Neuronal stem cell (in vitro differentiated cells): ENCODE results near the gene AKAP8L. TPM values are rescaled to one million over a fixed set of nuclear protein-coding genes. Genes with fewer than 3 reads are reported as not detected.

Experiments used
- DNase-seq: peaks from one replicate; pipeline ENCODE4 v3.0.0-alpha.2; 2013; ENCODE audit warnings: low spot score
- H2AFZ ChIP-seq: one replicate; pipeline ENCODE4 v1.6.1; 2013; ENCODE audit warnings: mild to moderate bottlenecking, low read length, inconsistent platforms
- H2AK5ac ChIP-seq: 2 replicates; pipeline ENCODE4 v1.6.1; 2013; ENCODE audit warnings: low read depth, mild to moderate bottlenecking, inconsistent platforms, low read length, moderate library complexity, mixed read lengths
- H2BK120ac ChIP-seq: 2 replicates; pipeline ENCODE4 v1.6.1; 2013; ENCODE audit warnings: low read depth, mild to moderate bottlenecking, inconsistent platforms, low read length, moderate library complexity, mixed read lengths
- H2BK12ac ChIP-seq: one replicate; pipeline ENCODE4 v1.6.1; 2013; ENCODE audit warnings: low read length, inconsistent platforms
- H2BK15ac ChIP-seq: 2 replicates; pipeline ENCODE4 v1.6.1; 2013; ENCODE audit warnings: mild to moderate bottlenecking, low read length, inconsistent platforms, mixed read lengths
- H2BK5ac ChIP-seq: one replicate; pipeline ENCODE4 v1.6.1; 2013; ENCODE audit warnings: inconsistent platforms, mild to moderate bottlenecking, low read length, moderate library complexity
- H3K14ac ChIP-seq: one replicate; pipeline ENCODE4 v1.6.1; 2013; ENCODE audit warnings: low read length, inconsistent platforms
- H3K18ac ChIP-seq: 2 replicates; pipeline ENCODE4 v1.6.1; 2013; ENCODE audit warnings: low read length, inconsistent platforms
- H3K23ac ChIP-seq: 2 replicates; pipeline ENCODE4 v1.6.1; 2013; ENCODE audit warnings: low read depth, mild to moderate bottlenecking, mixed read lengths, low read length, inconsistent platforms; ENCODE audit not compliant: poor library complexity
- H3K27ac ChIP-seq: replicated peaks from 3 replicates; pipeline ENCODE4 v1.5.1; 2013; ENCODE audit warnings: low read length, inconsistent platforms
- H3K27me3 ChIP-seq, 3 experiments: 2 replicates each; pipeline ENCODE4 v1.6.1; 2013; ENCODE audit warnings: low read length in 3 of 3, mild to moderate bottlenecking in 2 of 3, inconsistent platforms in 1 of 3, low read depth in 1 of 3, mixed read lengths in 1 of 3, moderate library complexity in 1 of 3; ENCODE audit not compliant: control insufficient read depth in 3 of 3, insufficient read depth in 3 of 3
- H3K36me3 ChIP-seq, 2 donors: replicated peaks in 1 of 2; 2 replicates each; pipeline ENCODE4 v1.6.1; 2013; ENCODE audit warnings: low read length in 2 of 2; ENCODE audit not compliant: control insufficient read depth in 2 of 2, insufficient read depth in 2 of 2
- H3K4ac ChIP-seq: 2 replicates; pipeline ENCODE4 v1.6.1; 2013; ENCODE audit warnings: inconsistent platforms, mild to moderate bottlenecking, low read length, moderate library complexity
- H3K4me1 ChIP-seq, 2 donors: 1 replicate in 1 of 2; 2 replicates in 1 of 2; pipeline ENCODE4 v1.6.1; 2013; ENCODE audit warnings: low read length in 2 of 2, low read depth in 1 of 2; ENCODE audit not compliant: control insufficient read depth in 2 of 2, insufficient read depth in 1 of 2
- H3K4me2 ChIP-seq: one replicate; pipeline ENCODE4 v1.6.1; 2013; ENCODE audit warnings: mild to moderate bottlenecking, low read length, inconsistent platforms; ENCODE audit not compliant: insufficient read depth, poor library complexity, severe bottlenecking
- H3K4me3 ChIP-seq, 2 donors: 2 replicates each; pipeline ENCODE4 v1.5.1; 2013; ENCODE audit warnings: low read length in 2 of 2, mild to moderate bottlenecking in 2 of 2, inconsistent platforms in 1 of 2, moderate library complexity in 1 of 2
- H3K79me1 ChIP-seq: one replicate; pipeline ENCODE4 v1.6.1; 2013; ENCODE audit warnings: low read depth, mild to moderate bottlenecking, inconsistent platforms, low read length, moderate library complexity
- H3K9ac ChIP-seq: one replicate; pipeline ENCODE4 v1.6.1; 2013; ENCODE audit warnings: mild to moderate bottlenecking, low read depth, low read length, inconsistent platforms; ENCODE audit not compliant: poor library complexity
- H3K9me3 ChIP-seq, 2 donors: replicated peaks in 1 of 2; 2 replicates each; pipeline versions ENCODE3 to v1.6.1; 2013; ENCODE audit warnings: low read length in 2 of 2, mild to moderate bottlenecking in 2 of 2, inconsistent platforms in 1 of 2, low read depth in 1 of 2, mixed read lengths in 1 of 2, moderate library complexity in 1 of 2; ENCODE audit not compliant: control insufficient read depth in 2 of 2, insufficient read depth in 1 of 2
- H4K8ac ChIP-seq: one replicate; pipeline ENCODE4 v1.6.1; 2013; ENCODE audit warnings: low read depth, mild to moderate bottlenecking, inconsistent platforms, low read length, moderate library complexity
- H4K91ac ChIP-seq: one replicate; pipeline ENCODE4 v1.6.1; 2013; ENCODE audit warnings: low read length, low read depth, mild to moderate bottlenecking, inconsistent platforms; ENCODE audit not compliant: poor library complexity
- WGBS, 2 donors: extraction: QIAGEN DNeasy Blood & Tissue Kit; methylation state at CpG; one replicate each; pipeline ENCODE4 v1.1.7; 2013; ENCODE audit warnings: missing lambda C conversion rate in 2 of 2, mixed read lengths in 1 of 2; ENCODE audit not compliant: insufficient read length in 2 of 2, insufficient replicate concordance in 1 of 2; ENCODE audit errors: extremely low coverage in 2 of 2; 5-methylcytosine and 5-hydroxymethylcytosine counted together
- small RNA-seq: library from polyadenylated mRNA; stranded (forward); fragments of <200 nt; extraction: miRNeasy Mini kit (QIAGEN cat#:217004); gene quantifications from one replicate; pipeline ENCODE3, GENCODE V24; 2013; ENCODE audit not compliant: insufficient read depth

Gene AKAP8L

GRCh38 chr19:15331419-15332310 lies 87.1 kb downstream of the AKAP8L start:
- peak overlapping the region; percentile 99 for H2BK5ac ChIP-seq
- peak overlapping the region; percentile 97 for H3K14ac ChIP-seq
- H3K4me3 ChIP-seq = peak overlapping the region; percentile 99 to 100
- H3K4me2 ChIP-seq = peak overlapping the region; percentile 66
- no peak overlapping the region for H3K4ac ChIP-seq
- H2AFZ ChIP-seq = peak overlapping the region; percentile 72
- no CpG with 5 or more reads among the region's 122 CpGs for WGBS, 2 donors
- H3K27ac ChIP-seq = peak overlapping the region; percentile 87
- H3K9ac ChIP-seq = peak overlapping the region; percentile 99
- H4K91ac ChIP-seq = peak overlapping the region; percentile 30
- H3K9me3 ChIP-seq = peaks cover 0 to 3% of the 10 kb centered on the region in 2 donors
- peak overlapping the region; percentile 82 for H4K8ac ChIP-seq
- H3K4me1 ChIP-seq = peaks cover 6% of the 10 kb centered on the region in 2 donors
- peak overlapping the region; percentile 98 for H3K18ac ChIP-seq
- no peaks in the 10 kb centered on the region for H3K27me3 ChIP-seq
- no peak overlapping the region for H2BK12ac ChIP-seq
- no peak overlapping the region for H2BK120ac ChIP-seq
- H3K36me3 ChIP-seq = peaks cover 0 to 15% of the 10 kb centered on the region in 2 donors
- peak; percentile 21 for DNase-seq
- H2BK15ac ChIP-seq = no peak overlapping the region
- H2AK5ac ChIP-seq = peak overlapping the region; percentile 88
- H3K23ac ChIP-seq = peak overlapping the region; percentile 31
- peaks cover 12% of the 10 kb centered on the region for H3K79me1 ChIP-seq

GRCh38 chr19:15330801-15331418 lies 87.9 kb downstream of the AKAP8L start:
- H3K4me2 ChIP-seq = peak overlapping the region; percentile 66
- no peak overlapping the region for H3K14ac ChIP-seq
- H3K23ac ChIP-seq = no peak overlapping the region
- H4K91ac ChIP-seq = no peak overlapping the region
- peaks cover 0 to 12% of the 10 kb centered on the region in 2 donors for H3K36me3 ChIP-seq
- H3K4me3 ChIP-seq = peak overlapping the region; percentile 99 to 100
- no peak overlapping the region for H4K8ac ChIP-seq
- no peak overlapping the region for H2BK5ac ChIP-seq
- H2BK12ac ChIP-seq = no peak overlapping the region
- peaks cover 0 to 3% of the 10 kb centered on the region in 2 donors for H3K9me3 ChIP-seq
- no peak overlapping the region for H2AFZ ChIP-seq
- no peak overlapping the region for H2AK5ac ChIP-seq
- H2BK15ac ChIP-seq = no peak overlapping the region
- H3K4ac ChIP-seq = no peak overlapping the region
- no peak overlapping the region for H3K27ac ChIP-seq
- H3K4me1 ChIP-seq = peaks cover 6 to 9% of the 10 kb centered on the region in 2 donors
- no peak overlapping the region for H3K18ac ChIP-seq
- no CpG with 5 or more reads among the region's 17 CpGs for WGBS, 2 donors
- H3K27me3 ChIP-seq = no peaks in the 10 kb centered on the region
- DNase-seq = peak; percentile 17
- peaks cover 12% of the 10 kb centered on the region for H3K79me1 ChIP-seq
- H2BK120ac ChIP-seq = no peak overlapping the region
- H3K9ac ChIP-seq = peak overlapping the region; percentile 96

Small RNA genes within 50 kb of the gene (small RNA-seq; reads per million reads assigned to genes)
- gene AC005776.1 (not detected), gene MIR1470 (not detected)
